HCT116 (cell line): Measurements from ENCODE around the gene CCDC73. TPM values are rescaled to one million over a fixed set of nuclear protein-coding genes. Genes with fewer than 3 reads are reported as not detected.

ENCODE experiments used
- ATAC-seq: fragments of 200-7000 bp; cut with Tn5 transposase; 2 replicates; pipeline ENCODE4 v1.9.1; 2020; ENCODE audit warnings: mild to moderate bottlenecking, moderate library complexity
- BruUV-seq: library from RNA; stranded (reverse); fragments of 400-500 nt; replicated peaks from 2 replicates; lab custom pipeline; 2021; lab: Mats Ljungman, UMichigan
- CTCF ChIA-PET: fragments of 300-600 bp; sonication (Branson Sonifier 250); formaldehyde crosslinking; loops from one replicate; lab custom pipeline; 2021; ENCODE audit warnings: antibody characterized with exemption; lab: Charles Lee
- POLR2A ChIA-PET: fragments of 300-600, 350-600 bp; sonication (Branson Sonifier 250); formaldehyde crosslinking; loops from one replicate; lab custom pipeline; 2021; ENCODE audit warnings: antibody characterized with exemption; lab: Charles Lee
- RAD21 ChIA-PET, 2 experiments: fragments of 300-600 bp; sonication (Branson Sonifier 250); formaldehyde crosslinking; loops; one replicate each; lab custom pipeline; 2023; ENCODE audit warnings: low total read pairs in 2 of 2; ENCODE audit not compliant: uncharacterized antibody in 2 of 2, unreplicated experiment in 2 of 2, low non-redundant PET in 1 of 2; lab: Charles Lee
- DNase-seq: peaks from one replicate; pipeline ENCODE4 v3.0.0-alpha.2; 2010; ENCODE audit warnings: low read depth, low spot score
- H2AFZ ChIP-seq: fragments of 200-600 bp; shearing (Covaris generic), sonication (generic); 2 replicates; pipeline ENCODE4 v1.6.1; 2017; ENCODE audit warnings: low read depth, mixed run types, mixed read lengths, antibody characterized with exemption, low read length; ENCODE audit not compliant: poor library complexity, severe bottlenecking
- H3K27ac ChIP-seq: 2 replicates; pipeline ENCODE4 v1.5.1; 2012; ENCODE audit warnings: low read depth, low read length
- H3K27me3 ChIP-seq: fragments of 200-600 bp; sonication (generic); 2 replicates; pipeline ENCODE4 v1.6.1; 2016; ENCODE audit warnings: mixed run types, low read length, mixed read lengths; ENCODE audit not compliant: insufficient read depth
- H3K36me3 ChIP-seq, 2 experiments: fragments of 200-500 bp in 1 of 2; fragments of 200-600 bp in 1 of 2; sonication (Bioruptor generic) in 1 of 2; sonication (generic) in 1 of 2; 2 replicates each; pipeline versions ENCODE4 v1.5.1 to v1.6.1; 2014 to 2016; ENCODE audit warnings: low read length in 2 of 2, inconsistent platforms in 1 of 2, mixed read lengths in 1 of 2, mixed run types in 1 of 2; ENCODE audit not compliant: insufficient read depth in 2 of 2, control insufficient read depth in 1 of 2
- H3K4me1 ChIP-seq, 2 experiments: fragments of 200-600 bp in 1 of 2; sonication (generic) in 1 of 2; 2 replicates each; pipeline versions ENCODE4 v1.5.1 to v1.6.1; 2012 to 2017; ENCODE audit warnings: low read length in 2 of 2, inconsistent platforms in 1 of 2, mild to moderate bottlenecking in 1 of 2, mixed read lengths in 1 of 2, mixed run types in 1 of 2, moderate library complexity in 1 of 2; ENCODE audit not compliant: insufficient read depth in 2 of 2, control insufficient read depth in 1 of 2
- H3K4me2 ChIP-seq: fragments of 200-600 bp; sonication (generic); 2 replicates; pipeline ENCODE4 v1.6.1; 2017; ENCODE audit warnings: mixed run types, low read length, mixed read lengths
- H3K4me3 ChIP-seq, 2 experiments: fragments of 200-600 bp in 1 of 2; sonication (generic) in 1 of 2; replicated peaks in 1 of 2; 2 replicates each; pipeline ENCODE4 v1.5.1; 2011 to 2016; ENCODE audit warnings: low read length in 2 of 2, control low read depth in 1 of 2, low read depth in 1 of 2, mild to moderate bottlenecking in 1 of 2, mixed read lengths in 1 of 2, mixed run types in 1 of 2
- H3K79me2 ChIP-seq: fragments of 200-600 bp; sonication (generic); 2 replicates; pipeline ENCODE4 v1.6.1; 2017; ENCODE audit warnings: mild to moderate bottlenecking, mixed run types, low read length, moderate library complexity, mixed read lengths; ENCODE audit not compliant: insufficient read depth
- H3K9ac ChIP-seq: fragments of 200-600 bp; sonication (generic); 2 replicates; pipeline ENCODE4 v1.6.1; 2016; ENCODE audit warnings: low read length, mixed read lengths
- H3K9me2 ChIP-seq: fragments of 200-600 bp; sonication (generic), shearing (Covaris generic); 2 replicates; pipeline ENCODE4 v1.6.1; 2017; ENCODE audit warnings: mixed run types, mild to moderate bottlenecking, moderate library complexity; ENCODE audit not compliant: insufficient read depth
- H3K9me3 ChIP-seq, 2 experiments: fragments of 200-500 bp in 1 of 2; fragments of 200-600 bp in 1 of 2; sonication (Bioruptor generic) in 1 of 2; sonication (generic) in 1 of 2; 2 replicates each; pipeline ENCODE4 v1.6.1; 2014 to 2017; ENCODE audit warnings: low read length in 2 of 2, mixed read lengths in 2 of 2, inconsistent platforms in 1 of 2, low read depth in 1 of 2, mild to moderate bottlenecking in 1 of 2, mixed run types in 1 of 2, moderate library complexity in 1 of 2; ENCODE audit not compliant: control insufficient read depth in 1 of 2, insufficient read depth in 1 of 2
- H4K20me1 ChIP-seq: fragments of 200-600 bp; sonication (generic), shearing (Covaris generic); 2 replicates; pipeline ENCODE4 v1.6.1; 2017; ENCODE audit warnings: mixed run types, mild to moderate bottlenecking, moderate library complexity; ENCODE audit not compliant: insufficient read depth
- ATF3 ChIP-seq: IDR thresholded peaks from 2 replicates; pipeline ENCODE4 v1.6.1; 2012
- CEBPB ChIP-seq: IDR thresholded peaks from 2 replicates; pipeline ENCODE4 v1.6.1; 2012; ENCODE audit warnings: low read depth
- CTCF ChIP-seq, 3 experiments: fragments of 200-600 bp in 1 of 3; sonication (generic) in 1 of 3; IDR thresholded peaks in 2 of 3; conservative IDR thresholded peaks in 1 of 3; 2 replicates each; pipeline ENCODE4 v1.5.1; 2012 to 2017; ENCODE audit warnings: low read depth in 2 of 3, low read length in 2 of 3, antibody characterized with exemption in 1 of 3, borderline replicate concordance in 1 of 3, control low read depth in 1 of 3, mild to moderate bottlenecking in 1 of 3, mixed read lengths in 1 of 3, mixed run types in 1 of 3, moderate library complexity in 1 of 3; ENCODE audit not compliant: insufficient read depth in 1 of 3
- EGR1 ChIP-seq: IDR thresholded peaks from 2 replicates; pipeline ENCODE4 v1.6.1; 2012; ENCODE audit warnings: low read depth
- ELF1 ChIP-seq: IDR thresholded peaks from 2 replicates; pipeline ENCODE4 v1.6.1; 2012; ENCODE audit warnings: low read depth, borderline replicate concordance
- EZH2 ChIP-seq: fragments of 200-600 bp; sonication (generic); IDR thresholded peaks from 2 replicates; pipeline ENCODE4 v1.6.1; 2017; ENCODE audit warnings: antibody characterized with exemption, mixed run types
- EZH2phosphoT487 ChIP-seq: fragments of 200-600 bp; IDR thresholded peaks from 2 replicates; pipeline ENCODE4 v1.6.1; 2018; ENCODE audit warnings: antibody characterized with exemption, borderline replicate concordance
- FOSL1 ChIP-seq: IDR thresholded peaks from 2 replicates; pipeline ENCODE4 v1.6.1; 2012; ENCODE audit warnings: low read depth
- JUND ChIP-seq: IDR thresholded peaks from 2 replicates; pipeline ENCODE4 v1.6.1; 2012
- MAX ChIP-seq: IDR thresholded peaks from 2 replicates; pipeline ENCODE4 v1.6.1; 2012
- POLR2A ChIP-seq: IDR thresholded peaks from 2 replicates; pipeline ENCODE4 v1.7.0; 2011; ENCODE audit warnings: borderline replicate concordance; ENCODE audit not compliant: insufficient read depth, insufficient read length; ENCODE audit errors: extremely low read depth
- POLR2AphosphoS5 ChIP-seq: IDR thresholded peaks from 2 replicates; pipeline ENCODE4 v1.6.1; 2011; ENCODE audit warnings: mild to moderate bottlenecking, low read depth, low read length, moderate library complexity
- RAD21 ChIP-seq: IDR thresholded peaks from 2 replicates; pipeline ENCODE4 v1.6.1; 2012; ENCODE audit warnings: low read depth, mild to moderate bottlenecking
- SP1 ChIP-seq: IDR thresholded peaks from 2 replicates; pipeline ENCODE4 v1.6.1; 2012; ENCODE audit warnings: low read depth
- TCF7L2 ChIP-seq: IDR thresholded peaks from 2 replicates; pipeline ENCODE4 v1.7.0; 2011; ENCODE audit warnings: borderline replicate concordance, inconsistent platforms; ENCODE audit not compliant: insufficient read depth, insufficient read length; ENCODE audit errors: extremely low read depth
- YY1 ChIP-seq: IDR thresholded peaks from 2 replicates; pipeline ENCODE4 v1.6.1; 2011; ENCODE audit warnings: low read length, low read depth, moderate library complexity, mild to moderate bottlenecking; ENCODE audit not compliant: insufficient replicate concordance; ENCODE audit errors: extremely low read depth
- ZFX ChIP-seq: fragments of 450-650 bp; IDR thresholded peaks from 2 replicates; pipeline ENCODE4 v1.6.1; 2017
- intact Hi-C: fragments of 100-400 bp; cut with micrococcal nuclease; formaldehyde crosslinking; loops from 2 replicates; pipeline ENCODE4 v1.10.0; 2022
- total RNA-seq: library from RNA; stranded (reverse); gene quantifications from one replicate; pipeline ENCODE4 v1.2.1, GENCODE V29; 2021; ENCODE audit not compliant: unreplicated experiment

CCDC73 gene
- total RNA-seq, 1 experiment from 2014 or later: not detected

DNA sequence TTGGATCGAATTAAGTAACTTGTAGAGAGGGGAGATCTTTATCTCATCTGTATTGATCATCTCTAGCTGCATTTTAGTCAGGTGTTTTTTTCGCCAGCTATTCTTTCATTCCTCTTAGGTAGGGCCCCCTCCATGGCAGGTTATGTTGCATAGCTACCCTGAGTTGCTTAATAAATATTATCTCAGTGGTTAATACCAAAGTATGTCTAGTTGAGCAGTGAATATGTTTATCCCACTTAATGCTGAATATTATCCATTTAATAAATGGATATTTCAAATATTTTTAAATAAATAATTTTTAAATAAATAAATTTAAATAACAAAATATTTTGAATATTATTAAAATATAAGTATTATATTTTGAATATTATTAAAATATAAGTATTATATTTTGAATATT lies 44.8 kb upstream of the CCDC73 start:
- CTCF ChIA-PET: interaction anchor here (0.6 to 2.5 kb wide), 2 partner anchors 30 to 209 kb away, joined by 4 to 7 read pairs; no protein-coding TSS in a partner anchor
- Histone ChIP-seq H3K27ac (no peak overlapping the region; the same call in 1 of the 2 replicates), H3K9me2 (no peaks in the 10 kb centered on the region), H3K9ac (no peak overlapping the region), H4K20me1 (no peaks in the 10 kb centered on the region), H3K36me3 (no peaks in the 10 kb centered on the region)
- no peak for DNase-seq
- TF ChIP-seq CEBPB (no peak), EGR1 (no peak), POLR2AphosphoS5 (no peak), ATF3 (no peak), ELF1 (no peak), ZFX (no peak), FOSL1 (no peak), POLR2A (no peak), MAX (no peak), JUND (no peak), YY1 (no peak), EZH2phosphoT487 (no peak), TCF7L2 (no peak), SP1 (no peak), CTCF (IDR thresholded peaks at IDR 0.05 in 2 of 3, conservative IDR thresholded peaks at IDR 0.05 in 1 of 3; ENCODE audit: borderline replicate concordance in 1 of 3, insufficient read depth in 1 of 3, low read depth in 2 of 3, low read length in 2 of 3) (no peak), EZH2 (no peak), RAD21 (no peak)
- TF ChIP-seq, all 23 proteins: peak for 0
- Histone ChIP-seq H3K79me2 (no peaks in the 10 kb centered on the region), H3K4me1 (peaks cover 15 to 16% of the 10 kb centered on the region in 2 experiments), H3K27me3 (no peaks in the 10 kb centered on the region), H3K9me3 (no peaks in the 10 kb centered on the region), H2AFZ (no peak overlapping the region), H3K4me2 (peak overlapping the region; percentile 51), H3K4me3 (no peak overlapping the region)
- ChIA-PET RAD21 (no interaction called here), POLR2A (interaction anchor here (0.8 to 1.0 kb wide), 2 partner anchors 10 to 176 kb away, joined by 3 read pairs; partner anchors contain the start of genes DEPDC7 and PRRG4)
- BruUV-seq: no TSS peak
- intact Hi-C loops: no loop called here
- ATAC-seq: no peak
